HG03066 (cell line): ENCODE measurements around the gene TMEM185A.
"Not testable (repeated sequence)": the region's sequence is repeated elsewhere in the genome, so short reads cannot be mapped to it uniquely, and the experiment has no call there.

ENCODE experiments used
- ATAC-seq: cut with Tn5 transposase; IDR thresholded peaks from one replicate; pipeline ENCODE4 v1.9.1; 2021; ENCODE audit warnings: low read depth; ENCODE audit not compliant: unreplicated experiment

The TMEM185A gene

DNA sequence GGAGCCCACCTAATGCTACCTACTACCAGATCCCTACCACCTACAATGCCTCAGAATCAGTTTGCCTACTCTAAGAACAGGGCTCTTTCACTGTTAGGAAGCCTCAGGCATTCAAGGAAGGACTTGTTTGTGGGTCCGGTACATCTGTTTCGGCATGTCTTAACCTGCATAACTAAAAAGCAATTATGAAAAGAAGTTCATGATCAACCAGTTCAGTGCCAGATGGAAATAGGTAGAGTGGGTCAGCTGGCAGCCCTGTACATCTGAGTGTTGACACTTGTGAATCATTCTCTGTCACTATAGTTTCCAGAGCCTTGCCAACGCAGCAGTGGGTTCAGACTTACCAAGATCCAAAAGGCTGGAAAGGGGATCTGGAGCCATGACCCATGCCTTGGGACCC, 3.3 kb downstream of the TMEM185A start:
- no peak for ATAC-seq

DNA sequence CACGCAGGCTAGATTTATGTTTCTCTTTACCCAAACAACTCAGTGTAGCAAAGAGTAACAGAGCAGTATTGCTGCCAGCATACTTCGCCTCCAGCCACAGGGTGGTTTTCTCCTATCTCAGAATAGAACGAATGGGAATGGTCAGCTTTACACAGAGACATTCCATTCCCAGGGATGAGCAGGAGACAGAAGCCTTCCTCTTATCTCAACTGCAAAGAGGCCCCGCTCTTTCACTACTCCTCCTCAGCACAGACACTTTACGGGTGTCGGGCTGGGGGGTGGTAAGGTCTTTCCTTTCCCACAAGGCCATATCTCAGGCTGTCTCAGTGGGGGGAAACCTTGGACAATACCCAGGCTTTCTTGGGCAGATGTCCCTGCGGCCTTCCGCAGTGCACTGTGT, 4.8 kb downstream of the TMEM185A start:
- not testable (repeated sequence) for ATAC-seq

DNA sequence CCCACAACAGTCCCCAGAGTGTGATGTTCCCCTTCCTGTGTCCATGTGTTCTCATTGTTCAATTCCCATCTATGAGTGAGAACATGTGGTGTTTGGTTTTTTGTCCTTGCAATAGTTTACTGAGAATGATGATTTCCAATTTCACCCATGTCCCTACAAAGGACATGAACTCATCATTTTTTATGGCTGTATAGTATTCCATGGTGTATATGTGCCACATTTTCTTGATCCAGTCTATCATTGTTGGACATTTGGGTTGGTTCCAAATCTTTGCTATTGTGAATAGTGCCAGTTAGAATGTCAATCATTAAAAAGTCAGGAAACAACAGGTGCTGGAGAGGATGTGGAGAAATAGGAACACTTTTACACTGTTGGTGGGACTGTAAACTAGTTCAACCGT, 11.9 kb downstream of the TMEM185A start:
- ATAC-seq: not testable (repeated sequence)

DNA sequence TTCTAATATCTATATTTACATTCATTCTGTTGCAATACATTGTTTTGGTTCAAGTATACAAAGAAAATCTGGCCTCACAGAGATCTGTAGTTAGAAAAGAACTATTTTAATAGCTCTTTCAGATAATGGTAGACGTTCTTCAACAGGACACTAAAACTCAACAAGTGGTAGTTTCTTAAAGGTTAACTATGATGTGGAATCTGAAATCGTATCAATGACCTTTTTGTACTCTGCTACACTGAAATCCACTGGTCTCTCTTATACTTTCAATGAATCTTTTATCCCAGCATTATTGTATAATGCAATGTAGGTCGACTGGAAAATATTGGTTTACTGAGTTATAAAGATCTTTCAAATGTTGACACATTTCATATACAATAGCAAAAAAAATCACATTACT, 12.7 kb downstream of the TMEM185A start:
- no peak for ATAC-seq

DNA sequence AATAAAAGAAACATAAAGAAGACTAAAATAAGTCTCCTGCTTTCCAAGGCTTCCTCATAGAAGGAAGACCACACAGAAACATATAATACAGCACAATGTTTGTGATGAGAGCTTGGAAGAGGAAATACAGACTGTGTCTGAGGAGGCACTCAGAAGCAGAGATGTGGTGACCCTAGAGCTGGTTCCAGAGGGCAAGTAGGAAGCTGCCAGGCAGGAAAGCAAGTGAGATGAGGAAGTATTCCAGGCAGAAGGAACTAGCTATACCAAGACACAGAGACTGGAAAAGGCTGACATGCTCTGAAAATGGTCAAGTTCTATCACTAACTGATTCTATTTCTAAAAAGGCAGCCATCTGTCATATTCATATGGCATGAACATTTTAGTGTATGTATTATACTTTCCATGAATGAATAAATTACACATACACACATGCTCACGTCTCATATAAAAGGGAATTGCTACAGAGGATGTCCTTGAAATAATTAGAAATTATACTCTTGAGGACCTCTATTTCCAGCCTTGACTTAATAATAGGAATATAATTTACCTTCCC, 19.9 kb downstream of the TMEM185A start:
- ATAC-seq: no peak

DNA sequence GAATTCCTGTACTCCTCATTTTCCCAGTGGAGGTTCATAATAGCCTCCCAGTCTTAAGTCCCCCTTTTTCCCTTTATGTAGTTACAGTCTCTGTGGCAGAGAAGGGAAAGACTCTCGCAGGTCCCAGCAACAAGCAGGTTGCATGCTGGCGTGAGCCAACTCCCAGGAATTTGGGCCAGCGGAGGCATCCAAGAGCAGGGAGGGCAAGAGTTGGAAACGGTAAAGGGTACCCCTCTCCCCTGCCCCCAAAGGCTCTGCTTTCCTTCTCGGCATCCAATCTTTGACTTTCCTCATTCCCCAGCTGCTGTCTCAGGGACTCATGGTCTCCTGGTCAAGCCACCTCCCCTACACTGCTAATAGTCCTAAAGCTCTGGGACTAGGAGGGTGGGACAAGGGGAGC, 21.1 kb downstream of the TMEM185A start:
- no peak for ATAC-seq

DNA sequence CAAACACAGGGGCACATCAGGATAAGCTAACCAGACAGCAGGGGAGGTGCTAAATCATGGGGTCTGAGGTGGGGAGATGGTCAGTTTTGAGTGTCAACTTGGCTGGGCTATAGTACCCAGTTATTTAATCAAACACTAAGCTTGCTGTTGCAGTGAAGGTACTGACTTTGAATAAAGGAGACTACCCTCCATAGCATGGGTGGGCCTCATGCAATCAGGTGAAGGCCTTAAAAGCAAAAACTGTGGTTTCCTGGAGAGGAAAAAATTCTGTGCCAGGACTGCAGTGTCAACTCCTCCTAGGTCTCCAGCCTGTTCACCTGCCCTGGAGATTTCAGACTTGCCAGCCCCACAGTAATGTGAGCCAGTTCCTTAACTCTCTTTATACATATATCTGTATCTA, 23.9 kb downstream of the TMEM185A start:
- ATAC-seq: no peak

DNA sequence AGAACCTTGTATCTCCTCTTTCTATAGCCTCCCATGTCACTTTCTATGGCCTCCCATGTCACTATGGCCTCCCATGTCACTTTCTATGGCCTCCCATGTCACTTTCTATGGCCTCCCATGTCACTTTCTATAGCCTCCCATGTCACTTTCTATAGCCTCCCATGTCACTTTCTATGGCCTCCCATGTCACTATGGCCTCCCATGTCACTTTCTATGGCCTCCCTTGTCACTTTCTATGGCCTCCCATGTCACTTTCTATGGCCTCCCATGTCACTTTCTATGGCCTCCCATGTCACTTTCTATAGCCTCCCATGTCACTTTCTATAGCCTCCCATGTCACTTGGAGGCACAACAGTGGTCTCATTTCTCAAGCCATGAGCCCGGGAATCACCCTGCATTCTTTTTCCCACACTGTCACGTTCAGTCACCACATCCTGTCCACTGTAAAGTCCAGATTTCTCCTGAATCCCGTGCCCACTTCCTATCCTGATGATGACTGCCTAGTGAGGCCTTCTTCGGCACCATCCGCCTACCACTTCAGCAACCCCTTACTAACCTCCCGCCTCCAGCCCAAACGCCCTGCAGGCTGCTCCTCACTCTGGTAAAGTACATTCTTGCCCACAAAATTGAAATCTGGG, 26.2 kb downstream of the TMEM185A start:
- not testable (repeated sequence) for ATAC-seq

DNA sequence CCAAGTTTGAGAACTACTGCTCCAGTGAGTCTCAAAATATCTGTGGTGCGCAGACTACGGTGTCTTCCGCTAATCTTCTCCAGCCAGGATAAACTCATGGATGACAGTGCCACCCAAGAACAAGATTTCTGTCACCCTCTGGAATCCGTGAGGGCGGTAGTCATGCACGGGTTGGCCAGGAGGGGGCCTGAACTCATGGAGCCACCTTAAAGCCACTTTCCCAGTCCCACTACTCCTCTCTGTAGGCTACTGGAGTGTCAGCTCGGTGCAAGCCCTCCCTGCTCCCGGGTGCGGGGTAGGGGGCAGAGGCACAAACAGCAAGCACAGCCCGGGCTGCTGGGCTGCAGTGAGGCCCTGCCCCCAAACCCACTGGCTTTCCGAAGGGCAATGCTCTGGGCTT, 33.0 kb downstream of the TMEM185A start:
- ATAC-seq: not testable (repeated sequence)

DNA sequence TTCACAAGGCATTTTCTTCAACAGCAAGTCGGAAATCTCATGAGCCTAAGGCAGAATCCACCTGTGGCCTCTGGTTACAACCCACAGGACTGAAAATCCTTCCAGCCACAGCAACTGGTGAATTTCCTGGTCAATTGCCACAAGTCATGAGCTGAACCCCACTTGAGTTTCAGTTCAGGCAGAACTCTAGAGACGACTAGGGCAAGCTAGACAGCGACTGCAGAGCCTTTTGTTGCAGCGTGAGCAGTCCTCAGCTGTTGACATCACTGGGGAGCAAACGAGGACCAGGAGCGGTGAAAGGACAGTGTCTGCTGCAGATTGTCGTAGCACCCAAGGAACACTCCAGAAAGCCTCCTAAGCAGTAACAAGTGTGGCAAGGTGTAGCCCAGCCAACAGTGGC, 35.6 kb downstream of the TMEM185A start:
- not testable (repeated sequence) for ATAC-seq

DNA sequence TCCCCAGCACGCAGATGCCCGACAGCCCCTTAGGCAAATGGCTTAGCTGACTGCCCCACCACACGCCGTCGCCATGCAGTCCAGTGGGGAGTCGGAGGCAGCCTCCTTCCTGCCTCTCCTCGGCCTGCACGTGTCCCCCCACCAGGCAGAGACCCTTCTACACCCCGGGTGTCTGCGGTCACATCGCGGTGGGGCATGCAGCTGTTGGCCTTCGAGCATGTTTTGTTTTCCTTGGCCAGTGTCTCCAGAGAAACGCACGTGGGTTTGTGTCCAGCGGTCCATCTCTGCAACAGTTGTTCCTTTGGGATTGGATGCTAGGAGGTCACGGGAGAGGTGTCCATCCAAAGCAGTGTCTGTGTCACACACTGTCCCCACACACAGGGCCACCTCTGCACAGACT, 36.4 kb downstream of the TMEM185A start, which contains the start of gene HSFX2:
TSS of gene HSFX2 (minus strand) at position 101 of the 400 bp plus-strand sequence. CDS start 614 bp downstream, outside the sequence.
- not testable (repeated sequence) for ATAC-seq

DNA sequence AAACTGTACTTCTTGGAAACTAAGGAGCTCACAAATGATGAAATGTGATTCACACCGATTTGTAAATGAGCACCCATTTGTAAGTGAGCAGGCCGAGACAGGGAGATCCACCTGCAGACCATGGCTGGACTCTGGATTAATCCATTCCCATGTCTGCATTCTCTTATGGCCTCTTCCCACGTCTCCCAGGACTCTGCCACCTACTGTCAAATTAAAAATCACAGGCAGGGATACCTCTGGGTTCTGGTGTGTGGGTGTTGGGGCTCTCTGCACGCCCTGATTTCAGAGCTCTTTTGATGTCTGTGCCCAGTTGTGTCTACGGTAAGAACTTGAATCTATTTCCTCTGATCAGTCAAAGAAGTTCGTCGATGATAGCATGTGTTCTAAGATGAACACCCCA, 40.6 kb downstream of the TMEM185A start:
- not testable (repeated sequence) for ATAC-seq

DNA sequence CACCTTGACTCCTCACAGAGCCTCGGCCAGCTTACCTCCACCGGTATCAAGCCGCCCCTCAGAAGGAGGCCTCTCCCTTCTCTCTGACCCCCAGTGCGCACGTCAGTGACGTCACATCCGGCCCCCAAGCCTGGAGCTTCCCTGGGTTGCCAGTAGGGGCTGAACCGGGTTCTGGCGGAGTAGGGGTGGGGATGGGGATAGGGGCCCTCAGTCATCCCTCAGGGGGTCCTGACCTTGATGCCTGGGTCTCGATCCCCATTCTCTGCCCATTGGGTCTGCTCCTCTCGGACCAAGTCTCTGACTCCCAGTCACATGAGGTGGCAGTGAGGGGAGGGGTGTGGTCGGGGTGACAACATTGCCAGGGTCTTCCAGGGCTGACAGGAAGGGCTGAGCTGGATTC, 44.2 kb downstream of the TMEM185A start, which contains the start of gene MAGEA9B:
TSS of gene MAGEA9B (minus strand) at position 101 of the 400 bp plus-strand sequence. CDS start 4,280 bp downstream, outside the sequence.
- ATAC-seq: not testable (repeated sequence)

DNA sequence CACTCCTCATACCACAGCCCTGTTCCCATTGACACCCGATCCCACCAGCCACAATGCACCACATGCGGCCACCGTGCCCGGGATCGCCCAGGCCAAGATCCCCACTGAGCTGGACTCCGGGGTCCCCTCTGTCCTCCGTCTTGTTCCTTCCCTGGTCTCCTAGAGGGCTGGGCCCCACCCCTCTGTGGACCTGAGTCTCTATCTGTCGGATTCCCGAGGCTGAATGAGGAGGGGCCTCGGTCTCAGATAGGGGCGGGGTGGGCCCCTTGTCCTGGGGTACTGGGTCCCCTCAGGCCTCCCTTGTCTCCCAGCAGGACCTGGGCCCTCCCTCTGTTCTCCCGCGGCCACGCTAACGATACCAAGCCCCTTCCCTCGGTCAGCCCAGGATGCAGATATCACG, 46.0 kb downstream of the TMEM185A start:
- ATAC-seq: not testable (repeated sequence)

DNA sequence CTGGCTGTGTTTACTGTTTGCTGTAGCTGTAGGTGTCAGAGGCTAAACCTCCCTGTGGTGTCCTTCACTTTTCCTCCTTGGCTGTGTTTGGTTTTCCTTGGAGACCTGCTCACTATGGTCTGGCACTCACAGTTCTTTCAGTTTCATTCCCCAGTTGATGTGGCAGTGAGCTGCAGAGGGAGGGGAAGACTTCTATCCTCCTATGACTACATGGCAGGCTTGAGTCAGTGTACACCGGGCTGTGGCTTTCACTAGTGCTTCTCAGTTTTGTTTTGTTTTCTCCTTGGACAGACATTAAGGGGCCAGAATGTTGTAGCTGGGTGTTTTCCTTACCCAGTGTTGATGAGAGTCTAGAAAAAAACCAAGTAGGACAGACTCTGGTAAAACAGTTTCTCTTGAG, 58.1 kb downstream of the TMEM185A start:
- ATAC-seq: peak; percentile 100

DNA sequence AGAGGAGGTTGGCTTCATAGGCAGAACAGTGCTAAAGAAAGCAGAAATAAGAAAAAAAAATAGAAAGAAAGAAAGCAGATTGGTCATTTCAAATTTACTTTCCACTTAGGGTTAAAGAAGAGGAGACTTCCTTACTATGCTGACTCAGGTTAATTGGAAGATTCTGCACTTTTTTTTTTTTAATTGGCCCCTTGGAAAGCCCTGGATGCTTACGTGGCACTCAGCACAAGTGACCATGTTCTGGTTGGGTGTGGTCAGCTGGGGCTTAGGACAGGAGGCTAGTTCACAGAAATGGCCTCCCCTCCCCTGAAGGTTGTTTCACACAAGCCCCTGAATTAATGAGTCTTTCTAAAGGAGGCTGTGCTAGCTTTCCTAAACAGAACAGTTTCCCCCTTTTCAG, 58.8 kb downstream of the TMEM185A start:
- ATAC-seq: no peak

DNA sequence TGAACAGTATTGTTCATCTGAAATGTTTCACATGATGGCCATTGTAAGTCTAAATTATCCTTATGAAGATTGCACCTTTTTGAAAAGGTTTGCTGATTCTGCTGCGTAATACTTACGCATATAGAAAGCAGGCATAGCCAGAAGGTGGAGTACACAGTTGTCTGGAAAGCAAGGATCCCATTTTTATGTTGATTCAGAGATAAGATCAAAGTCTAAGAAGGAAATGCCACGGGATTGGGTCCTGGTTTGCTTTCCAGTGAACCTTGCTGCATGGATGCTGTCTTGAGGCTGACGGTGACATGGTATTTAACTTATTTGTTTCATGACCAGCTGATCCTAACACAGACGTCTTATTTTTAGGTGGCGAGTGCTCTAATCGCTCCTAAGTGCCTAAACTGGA, 59.8 kb downstream of the TMEM185A start:
- ATAC-seq: no peak

DNA sequence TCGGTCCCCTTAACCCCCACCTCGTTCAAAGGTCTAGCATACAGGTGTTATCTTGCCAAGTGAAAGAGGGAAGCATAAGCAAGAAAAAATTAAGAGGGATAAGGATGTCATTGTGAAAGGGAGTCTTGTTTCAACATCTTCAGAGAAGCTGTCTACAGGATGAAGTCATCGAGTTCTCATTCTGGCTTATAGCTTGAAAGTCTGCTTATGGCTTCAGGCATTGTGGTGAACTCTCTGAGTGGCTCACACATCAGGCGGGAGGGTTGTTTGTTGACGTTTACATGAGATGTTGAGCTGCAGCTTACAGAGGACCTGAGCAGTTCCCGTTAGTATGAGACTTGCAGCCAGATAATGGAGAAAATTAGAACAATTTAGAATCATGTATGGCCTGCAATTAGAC, 60.9 kb downstream of the TMEM185A start:
- ATAC-seq: no peak

DNA sequence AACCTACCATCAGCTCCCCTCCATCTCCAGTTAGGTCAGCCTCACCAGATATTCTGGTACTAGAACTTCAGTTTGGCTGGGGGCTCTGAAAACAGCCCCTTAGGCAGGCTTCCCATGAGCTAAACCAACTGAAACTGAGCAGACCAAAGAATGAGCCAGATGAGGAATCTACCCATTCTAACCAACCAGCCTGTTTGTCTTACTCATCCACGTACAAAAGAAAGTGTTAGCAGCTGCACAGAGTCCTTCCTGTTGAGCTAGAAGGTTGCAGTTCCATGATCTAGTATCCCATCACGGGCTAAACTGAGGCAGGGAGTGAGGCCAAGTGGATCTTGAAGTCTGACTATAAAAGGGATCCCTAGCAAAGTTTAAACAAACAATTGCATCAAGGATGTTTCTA, 61.8 kb downstream of the TMEM185A start:
- no peak for ATAC-seq

DNA sequence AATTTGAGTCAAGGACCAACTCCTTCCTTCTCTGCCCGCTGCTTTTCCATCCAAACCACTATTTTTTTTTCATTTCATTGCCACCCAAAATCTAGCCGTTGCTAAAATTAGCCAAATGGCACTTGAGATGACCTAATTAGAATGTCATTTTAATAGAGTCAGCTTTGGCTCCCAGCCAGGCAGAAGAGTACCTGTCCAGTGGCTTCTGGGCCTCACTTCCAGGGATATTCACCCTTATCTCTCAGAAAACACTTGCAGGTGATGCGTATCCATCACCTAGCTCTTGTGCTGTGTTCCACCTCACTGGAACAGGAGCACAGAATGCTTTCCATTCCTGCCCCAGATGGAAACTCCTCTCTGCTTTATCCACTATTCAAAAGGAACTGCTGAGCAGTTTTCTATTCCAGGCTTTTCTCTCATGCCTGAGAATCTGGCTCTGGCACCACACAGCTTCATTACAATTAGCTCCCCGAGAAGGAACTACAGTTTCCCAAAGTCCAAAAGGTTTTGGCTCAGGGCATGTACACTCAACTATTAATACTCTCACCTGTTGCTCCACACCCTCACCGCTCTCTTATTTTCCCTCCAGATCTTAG, 62.8 kb downstream of the TMEM185A start:
- ATAC-seq: no peak

DNA sequence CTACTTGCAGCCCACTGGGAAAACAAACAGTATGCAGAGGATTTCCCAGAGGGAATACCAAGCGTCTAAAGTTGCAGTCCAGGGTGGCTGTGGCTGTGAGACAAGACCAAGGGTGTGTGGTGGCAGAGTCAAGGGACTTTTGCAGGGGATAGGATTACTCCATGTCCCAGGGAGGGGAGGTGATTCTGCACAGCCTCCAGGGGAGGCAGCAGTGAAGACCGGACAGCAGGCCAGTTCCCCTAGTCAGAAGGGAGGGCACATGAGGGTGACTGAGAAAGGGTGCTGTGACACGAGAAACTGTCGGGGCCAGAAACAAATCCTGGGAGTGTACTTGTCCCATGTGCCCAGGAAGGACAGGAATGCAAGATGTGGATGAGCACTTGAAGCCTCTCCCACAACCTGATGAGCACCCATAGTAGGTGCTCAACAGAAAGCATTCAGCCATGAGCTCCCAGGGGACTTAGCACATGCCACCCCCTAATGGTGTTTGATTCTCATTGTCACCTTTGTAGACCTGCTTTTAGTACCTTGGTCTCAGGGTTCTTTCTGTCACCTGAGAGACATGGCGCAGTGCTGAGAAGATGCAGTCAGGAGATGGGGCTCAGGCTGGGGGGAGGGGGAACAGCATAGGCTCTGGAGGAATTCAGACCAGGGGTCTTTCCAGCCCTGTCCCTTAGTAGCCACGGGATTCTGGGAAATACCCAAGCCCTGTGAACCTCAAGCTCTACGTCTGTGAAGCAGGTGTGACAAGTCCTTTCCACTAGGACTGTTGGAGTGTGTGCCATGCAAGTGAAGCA, 63.8 kb downstream of the TMEM185A start:
- no peak for ATAC-seq
